SK-N-SH (cell line): ENCODE results near the gene RCSD1.

Experiments used
- CTCF ChIP-seq: fragments of 200-600 bp; sonication (generic); IDR thresholded peaks from 2 replicates; pipeline ENCODE4 v1.6.1; 2017; ENCODE audit warnings: antibody characterized with exemption, mild to moderate bottlenecking, moderate library complexity
- FOXJ3 ChIP-seq: sonication (generic); formaldehyde crosslinking; IDR thresholded peaks from 2 replicates; pipeline ENCODE4 v1.5.1; 2020; ENCODE audit warnings: mild to moderate bottlenecking, missing genetic modification reagents
- GATA2 ChIP-seq: sonication (generic); formaldehyde crosslinking; IDR thresholded peaks from 2 replicates; pipeline ENCODE4 v1.5.0; 2020; ENCODE audit warnings: mild to moderate bottlenecking, missing genetic modification reagents
- REST ChIP-seq: IDR thresholded peaks from 2 replicates; pipeline ENCODE4 v1.6.1; 2012; ENCODE audit warnings: mild to moderate bottlenecking, low read depth, low read length, moderate library complexity
- SMC3 ChIP-seq: IDR thresholded peaks from 2 replicates; pipeline ENCODE4 v1.6.1; 2012; ENCODE audit warnings: low read depth, low read length, improper control_type of control experiment

GRCh38 chr1:167601442-167602383 lies 28.3 kb upstream of the RCSD1 start:
- no peak for TF ChIP-seq SMC3
- TF ChIP-seq CTCF = no peak
- no peak for TF ChIP-seq REST
- no peak for TF ChIP-seq GATA2 (CRISPR knock-in tag)
- no peak for TF ChIP-seq FOXJ3 (CRISPR knock-in tag)
